ENCODE data around the gene CCDC183.

Gene CCDC183

DNA sequence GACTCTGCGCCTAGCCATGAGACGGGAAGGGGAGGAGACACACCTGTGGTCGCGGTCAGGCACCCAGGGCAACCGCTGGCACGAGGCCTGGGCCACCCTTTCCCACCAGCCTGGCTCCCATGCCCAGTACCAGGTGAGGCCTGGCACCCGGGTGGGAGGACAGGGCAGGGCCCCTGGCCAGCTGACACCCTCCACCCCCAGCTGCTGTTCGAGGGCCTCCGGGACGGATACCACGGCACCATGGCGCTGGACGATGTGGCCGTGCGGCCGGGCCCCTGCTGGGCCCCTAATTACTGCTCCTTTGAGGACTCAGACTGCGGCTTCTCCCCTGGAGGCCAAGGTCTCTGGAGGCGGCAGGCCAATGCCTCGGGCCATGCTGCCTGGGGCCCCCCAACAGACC is 61.0 kb downstream of the CCDC183 start:
- Histone ChIP-seq H3K27ac (no peak overlapping the region), H3K4me3 (no peak overlapping the region)
- no peak for DNase-seq (ENCODE audit: low spot score)
- TF ChIP-seq, protein P1, sequence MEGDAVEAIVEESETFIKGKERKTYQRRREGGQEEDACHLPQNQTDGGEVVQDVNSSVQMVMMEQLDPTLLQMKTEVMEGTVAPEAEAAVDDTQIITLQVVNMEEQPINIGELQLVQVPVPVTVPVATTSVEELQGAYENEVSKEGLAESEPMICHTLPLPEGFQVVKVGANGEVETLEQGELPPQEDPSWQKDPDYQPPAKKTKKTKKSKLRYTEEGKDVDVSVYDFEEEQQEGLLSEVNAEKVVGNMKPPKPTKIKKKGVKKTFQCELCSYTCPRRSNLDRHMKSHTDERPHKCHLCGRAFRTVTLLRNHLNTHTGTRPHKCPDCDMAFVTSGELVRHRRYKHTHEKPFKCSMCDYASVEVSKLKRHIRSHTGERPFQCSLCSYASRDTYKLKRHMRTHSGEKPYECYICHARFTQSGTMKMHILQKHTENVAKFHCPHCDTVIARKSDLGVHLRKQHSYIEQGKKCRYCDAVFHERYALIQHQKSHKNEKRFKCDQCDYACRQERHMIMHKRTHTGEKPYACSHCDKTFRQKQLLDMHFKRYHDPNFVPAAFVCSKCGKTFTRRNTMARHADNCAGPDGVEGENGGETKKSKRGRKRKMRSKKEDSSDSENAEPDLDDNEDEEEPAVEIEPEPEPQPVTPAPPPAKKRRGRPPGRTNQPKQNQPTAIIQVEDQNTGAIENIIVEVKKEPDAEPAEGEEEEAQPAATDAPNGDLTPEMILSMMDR (IDR thresholded peaks at IDR 0.05): no peak

Data from coronary artery (tissue), 2 donors.